ENCODE measurements around the gene PRRC2A.

Gene PRRC2A

DNA sequence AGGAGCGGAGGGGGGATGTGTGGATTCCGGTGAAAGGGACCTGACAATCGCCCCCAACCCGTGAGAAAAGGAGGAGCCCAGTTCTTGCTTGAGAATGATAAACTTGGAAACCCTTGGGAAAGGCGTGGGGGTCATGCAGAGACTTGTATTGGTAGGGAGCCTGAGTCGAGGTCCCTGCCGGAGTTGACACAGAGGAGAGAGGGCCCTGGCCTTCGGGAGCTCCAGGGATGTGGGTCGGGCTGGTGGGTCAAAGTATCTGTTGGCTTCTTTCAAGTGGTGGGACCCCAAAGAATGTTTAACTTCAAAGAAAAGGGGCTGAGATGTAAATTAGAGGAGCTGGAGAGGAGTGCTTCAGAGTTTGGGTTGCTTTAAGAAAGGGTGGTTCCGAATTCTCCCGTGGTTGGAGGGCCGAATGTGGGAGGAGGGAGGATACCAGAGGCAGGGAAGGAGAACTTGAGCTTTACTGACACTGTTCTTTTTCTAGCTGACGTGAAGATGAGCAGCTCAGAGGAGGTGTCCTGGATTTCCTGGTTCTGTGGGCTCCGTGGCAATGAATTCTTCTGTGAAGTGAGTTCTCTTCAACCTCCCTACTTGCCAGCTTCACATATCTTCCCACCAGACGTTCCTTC lies 45.9 kb downstream of the PRRC2A start:
- DNase-seq (ENCODE audit: low read depth): no peak

DNA sequence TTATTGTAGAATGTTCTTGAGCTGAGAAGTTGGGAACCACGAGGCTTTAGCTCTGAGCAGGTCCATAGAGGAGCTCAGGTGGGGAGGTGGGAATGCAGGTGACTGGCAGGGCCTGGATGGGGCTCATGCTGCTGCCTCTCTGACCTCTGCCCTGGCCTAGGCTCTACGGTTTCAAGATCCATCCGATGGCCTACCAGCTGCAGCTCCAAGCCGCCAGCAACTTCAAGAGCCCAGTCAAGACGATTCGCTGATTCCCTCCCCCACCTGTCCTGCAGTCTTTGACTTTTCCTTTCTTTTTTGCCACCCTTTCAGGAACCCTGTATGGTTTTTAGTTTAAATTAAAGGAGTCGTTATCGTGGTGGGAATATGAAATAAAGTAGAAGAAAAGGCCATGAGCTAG lies 49.2 kb downstream of the PRRC2A start, which contains the start of gene LY6G5B:
TSS of gene LY6G5B (plus strand) at position 301 of the 400 bp plus-strand sequence. CDS start 975 bp downstream, outside the sequence.
- no peak for DNase-seq (ENCODE audit: low read depth)

DNA sequence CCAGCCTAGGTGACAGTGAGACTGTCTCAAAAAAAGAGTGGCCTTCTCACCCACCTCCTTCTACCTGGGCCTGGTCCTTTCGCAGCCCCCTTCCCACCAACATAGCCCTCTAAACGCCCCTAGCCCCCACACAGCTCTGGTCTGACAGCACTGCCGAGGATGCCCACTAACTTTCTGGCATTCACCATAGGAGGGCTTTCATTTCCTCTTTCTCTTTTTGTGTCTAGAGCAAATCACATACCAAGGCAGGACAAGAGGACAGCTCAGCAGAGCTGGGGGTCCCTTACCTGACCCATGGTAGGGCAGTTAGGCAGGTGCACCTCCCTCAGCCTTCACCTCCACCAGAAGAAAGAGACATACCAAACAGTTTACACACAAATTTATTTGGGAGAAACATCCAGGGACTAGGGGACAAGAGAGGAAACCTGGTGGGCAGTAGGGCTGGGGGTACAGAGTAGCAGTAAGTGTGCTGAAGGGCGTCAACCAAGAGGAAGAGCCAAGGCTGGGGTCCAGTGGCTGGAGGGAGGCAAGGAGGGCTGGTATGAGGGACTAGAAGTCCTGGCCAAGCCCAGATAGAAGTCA lies 55.9 kb downstream of the PRRC2A start:
- no peak for DNase-seq (ENCODE audit: low read depth)

DNA sequence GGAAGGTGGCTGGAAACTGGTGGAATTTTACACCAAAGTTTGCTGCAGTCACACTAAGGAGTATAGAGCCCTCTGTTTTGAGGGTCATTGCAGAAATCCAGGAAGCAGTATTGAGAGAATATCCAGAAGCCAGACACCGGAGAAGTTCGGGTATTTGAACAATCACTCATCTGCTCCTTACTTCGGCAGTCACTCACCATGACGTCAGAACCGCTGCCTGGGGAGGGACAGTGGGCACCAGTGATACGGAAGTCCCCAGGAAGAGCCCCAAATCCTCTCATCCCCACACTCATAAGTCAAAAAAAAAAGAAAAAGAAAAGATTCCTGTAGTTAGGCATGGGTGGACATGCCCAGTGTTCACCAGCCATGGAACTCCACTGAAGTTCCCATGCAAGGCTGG lies 56.4 kb downstream of the PRRC2A start:
- no peak for DNase-seq (ENCODE audit: low read depth)

DNA sequence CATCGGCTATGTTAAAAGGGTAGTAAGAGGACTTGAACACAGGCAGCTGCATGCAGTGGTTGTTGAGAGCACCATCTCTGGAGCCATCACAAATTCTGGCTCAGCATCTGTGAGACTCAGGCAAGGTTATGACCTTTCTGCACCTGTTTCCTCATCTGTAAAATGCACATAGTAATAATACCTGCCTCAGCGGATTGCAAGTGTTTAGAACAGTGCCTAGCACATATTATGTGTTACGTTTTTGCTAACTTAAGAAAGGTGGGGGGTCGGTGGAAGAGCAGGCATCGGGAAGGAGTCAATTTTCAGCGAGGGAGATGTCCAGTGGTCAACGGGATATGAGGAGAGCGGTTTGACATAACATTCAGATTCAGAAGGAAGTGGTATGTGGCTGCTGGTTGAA lies 57.4 kb downstream of the PRRC2A start:
- DNase-seq (ENCODE audit: low read depth): no peak

DNA sequence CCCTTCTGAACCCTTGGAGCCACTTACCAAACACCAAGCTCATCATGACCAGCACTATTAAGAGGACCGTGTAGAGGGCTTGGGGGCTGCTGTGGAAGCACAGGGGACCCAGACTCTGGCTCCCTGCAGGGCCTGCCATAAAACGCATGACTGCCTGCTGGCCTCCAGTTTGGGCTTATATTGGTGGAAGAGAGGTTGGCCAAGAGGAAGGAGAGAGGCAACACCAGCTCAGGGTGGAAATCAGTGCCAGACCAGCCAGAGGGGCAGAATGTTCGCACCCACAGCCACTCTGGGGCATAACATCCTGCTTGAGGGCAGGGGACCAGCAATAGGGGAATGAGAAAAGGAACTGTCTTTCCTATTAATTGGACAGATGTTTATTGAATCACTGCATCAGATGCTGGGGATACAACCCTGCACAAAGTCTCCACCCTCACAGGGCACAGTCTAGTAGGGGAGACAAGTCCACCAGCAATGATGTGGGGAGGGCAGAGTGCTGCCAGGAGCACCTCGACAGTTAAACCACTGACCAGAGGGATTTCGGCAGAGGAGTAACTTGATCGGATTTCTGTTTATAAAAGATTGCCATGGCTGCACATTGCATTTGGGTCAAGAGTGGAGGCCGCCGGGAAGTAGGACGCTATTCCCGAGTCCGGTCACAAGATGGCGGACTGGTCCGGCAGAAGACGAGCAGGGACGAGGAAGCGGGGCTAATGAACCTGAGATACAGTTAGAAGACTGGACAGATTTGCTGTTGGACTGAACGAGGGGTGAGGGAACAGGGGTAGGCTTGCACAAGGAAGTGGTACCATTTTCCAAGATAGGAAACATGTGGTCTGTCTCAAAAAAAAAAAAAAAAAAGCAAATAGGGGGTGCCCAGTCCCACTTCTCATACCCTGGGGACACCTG lies 60.0 kb downstream of the PRRC2A start, which contains the start of gene LY6G5C:
TSS of gene LY6G5C (minus strand) at position 842 of the 909 bp plus-strand sequence. CDS start at position 148, 694 bp downstream.
- DNase-seq (ENCODE audit: low read depth): peak; percentile 48

DNA sequence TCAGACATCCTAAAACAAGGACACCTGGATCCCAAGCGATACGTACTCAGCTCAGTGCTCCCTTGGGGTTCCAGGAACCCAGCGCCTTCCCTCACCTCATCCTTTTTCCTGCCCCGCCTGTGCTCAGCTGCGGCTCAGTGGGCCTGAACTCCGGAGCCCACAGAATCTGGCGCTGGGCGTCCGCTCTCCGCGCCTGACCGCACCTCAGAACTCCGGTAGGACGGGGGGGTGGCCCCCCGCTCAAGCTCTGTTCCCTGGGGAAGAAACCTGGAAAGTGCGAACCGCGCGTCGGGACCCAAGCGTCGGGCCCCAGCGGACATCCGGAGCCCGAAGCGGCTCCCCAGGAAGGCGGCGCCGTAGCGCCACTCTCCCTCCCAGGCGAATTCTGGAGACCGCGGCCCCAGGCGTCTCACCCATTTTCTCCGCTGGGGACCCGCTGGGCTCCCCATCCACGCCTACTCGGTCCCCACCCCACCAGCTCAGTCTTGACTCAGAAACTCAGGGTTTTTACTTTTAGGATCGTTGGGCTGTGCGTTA lies 60.7 kb downstream of the PRRC2A start:
- no peak for DNase-seq (ENCODE audit: low read depth)

DNA sequence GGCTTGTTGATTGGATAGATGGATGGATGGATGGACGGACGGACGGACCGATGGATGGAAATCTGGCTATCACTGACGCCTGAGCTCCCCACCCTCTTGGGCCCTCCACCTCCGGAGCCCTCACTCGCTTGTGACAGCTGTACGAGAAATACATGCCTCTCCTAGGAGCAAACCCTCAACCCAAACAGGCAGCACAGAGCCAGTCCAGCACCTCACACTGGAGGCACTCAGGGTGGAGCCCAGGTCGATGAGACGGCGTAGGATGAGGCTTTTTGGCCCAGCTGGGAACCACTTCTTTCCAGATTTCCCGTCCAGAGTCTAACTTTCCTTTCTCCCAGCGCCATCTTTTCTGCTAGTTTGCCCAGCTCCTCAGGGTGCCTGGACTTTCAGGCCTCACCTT lies 63.1 kb downstream of the PRRC2A start:
- no peak for DNase-seq (ENCODE audit: low read depth)

DNA sequence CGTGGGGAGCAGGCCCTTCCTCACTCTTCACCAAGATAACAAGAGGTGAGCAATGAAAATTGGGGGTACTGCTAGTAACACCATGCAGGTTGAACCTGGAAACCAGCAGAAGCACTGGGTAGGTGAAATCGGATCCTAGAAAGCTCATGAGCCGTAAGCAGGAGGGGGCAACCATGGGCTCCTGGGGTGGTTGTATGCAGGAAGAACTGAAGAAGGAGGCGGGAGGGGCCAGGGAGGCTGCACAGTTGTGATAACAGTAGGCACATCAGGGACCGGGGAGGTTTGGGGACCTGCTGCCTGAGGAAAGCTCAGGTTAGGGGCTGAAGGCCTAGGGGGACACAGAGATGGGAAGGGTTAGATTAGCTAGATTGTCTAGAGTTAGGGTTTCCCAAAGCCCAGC lies 66.0 kb downstream of the PRRC2A start:
- no peak for DNase-seq (ENCODE audit: low read depth)

DNA sequence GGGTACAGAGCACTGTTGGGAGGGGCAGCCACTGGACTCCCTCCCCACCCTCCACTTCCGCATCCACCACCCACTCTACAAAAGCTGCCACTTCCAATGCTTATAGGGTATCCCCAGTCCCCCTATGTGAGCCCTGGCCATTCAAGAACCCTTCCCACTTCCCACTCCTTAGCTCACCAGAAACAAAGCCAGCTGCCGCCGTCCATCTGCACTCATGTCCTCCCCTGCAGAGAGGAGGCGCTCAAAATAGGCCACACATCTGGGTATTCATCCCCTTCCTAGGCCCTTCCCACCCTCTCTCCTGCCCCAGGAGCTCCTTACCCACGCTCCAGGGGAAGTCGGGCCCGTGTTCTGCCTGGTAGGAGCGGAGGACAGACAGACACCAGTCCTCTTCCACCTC lies 66.8 kb downstream of the PRRC2A start:
- no peak for DNase-seq (ENCODE audit: low read depth)
